MM.1S (cell line): ENCODE results near the gene NREP.

Source experiments
- EZH2 ChIP-seq: fragments of 300-600 bp; sonication (generic); optimal IDR thresholded peaks from 2 replicates; pipeline ENCODE3; 2017; ENCODE audit warnings: low read depth, mild to moderate bottlenecking, antibody characterized with exemption, low read length, mixed read lengths
- EZH2phosphoT487 ChIP-seq: fragments of 300-600 bp; sonication (generic); IDR thresholded peaks from 2 replicates; pipeline ENCODE4 v1.6.1; 2018; ENCODE audit warnings: antibody characterized with exemption, low read length
- TF ChIP-seq, protein P1 (sequence below): fragments of 300-600 bp; sonication (generic); IDR thresholded peaks from 2 replicates; pipeline ENCODE4 v1.5.1; 2016; ENCODE audit warnings: antibody characterized with exemption, low read length, mixed read lengths

DNA sequence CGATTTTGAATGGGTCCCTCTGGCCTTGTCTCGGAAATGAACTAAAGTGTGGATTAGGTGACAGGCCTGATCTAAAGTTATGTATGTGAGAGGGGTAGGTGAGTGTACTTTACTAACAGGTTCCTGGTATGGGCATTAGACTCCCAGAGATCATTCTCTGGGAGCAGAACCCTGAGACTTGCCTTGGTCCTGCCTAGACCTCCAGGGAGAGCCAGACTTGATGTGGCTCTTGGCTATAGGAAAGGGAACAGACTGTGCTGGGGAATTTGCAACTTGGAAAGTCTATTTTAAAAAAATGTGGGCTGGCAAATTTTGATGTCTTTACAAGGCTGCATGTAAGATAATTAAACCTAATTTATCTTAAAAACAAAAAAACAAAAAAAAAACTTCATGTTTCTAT is 49.8 kb upstream of the NREP start:
- TF ChIP-seq, protein P1, sequence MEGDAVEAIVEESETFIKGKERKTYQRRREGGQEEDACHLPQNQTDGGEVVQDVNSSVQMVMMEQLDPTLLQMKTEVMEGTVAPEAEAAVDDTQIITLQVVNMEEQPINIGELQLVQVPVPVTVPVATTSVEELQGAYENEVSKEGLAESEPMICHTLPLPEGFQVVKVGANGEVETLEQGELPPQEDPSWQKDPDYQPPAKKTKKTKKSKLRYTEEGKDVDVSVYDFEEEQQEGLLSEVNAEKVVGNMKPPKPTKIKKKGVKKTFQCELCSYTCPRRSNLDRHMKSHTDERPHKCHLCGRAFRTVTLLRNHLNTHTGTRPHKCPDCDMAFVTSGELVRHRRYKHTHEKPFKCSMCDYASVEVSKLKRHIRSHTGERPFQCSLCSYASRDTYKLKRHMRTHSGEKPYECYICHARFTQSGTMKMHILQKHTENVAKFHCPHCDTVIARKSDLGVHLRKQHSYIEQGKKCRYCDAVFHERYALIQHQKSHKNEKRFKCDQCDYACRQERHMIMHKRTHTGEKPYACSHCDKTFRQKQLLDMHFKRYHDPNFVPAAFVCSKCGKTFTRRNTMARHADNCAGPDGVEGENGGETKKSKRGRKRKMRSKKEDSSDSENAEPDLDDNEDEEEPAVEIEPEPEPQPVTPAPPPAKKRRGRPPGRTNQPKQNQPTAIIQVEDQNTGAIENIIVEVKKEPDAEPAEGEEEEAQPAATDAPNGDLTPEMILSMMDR, result no peak
- no peak for TF ChIP-seq EZH2phosphoT487
- TF ChIP-seq EZH2, result no peak
